ENCODE measurements around the gene MRPL43. TPM values are rescaled to one million over a fixed set of nuclear protein-coding genes. Genes with fewer than 3 reads are reported as not detected.

The MRPL43 gene
- total RNA-seq, 4 donors from 2014 or later: 32.5 to 104 (median 77.1) TPM

DNA sequence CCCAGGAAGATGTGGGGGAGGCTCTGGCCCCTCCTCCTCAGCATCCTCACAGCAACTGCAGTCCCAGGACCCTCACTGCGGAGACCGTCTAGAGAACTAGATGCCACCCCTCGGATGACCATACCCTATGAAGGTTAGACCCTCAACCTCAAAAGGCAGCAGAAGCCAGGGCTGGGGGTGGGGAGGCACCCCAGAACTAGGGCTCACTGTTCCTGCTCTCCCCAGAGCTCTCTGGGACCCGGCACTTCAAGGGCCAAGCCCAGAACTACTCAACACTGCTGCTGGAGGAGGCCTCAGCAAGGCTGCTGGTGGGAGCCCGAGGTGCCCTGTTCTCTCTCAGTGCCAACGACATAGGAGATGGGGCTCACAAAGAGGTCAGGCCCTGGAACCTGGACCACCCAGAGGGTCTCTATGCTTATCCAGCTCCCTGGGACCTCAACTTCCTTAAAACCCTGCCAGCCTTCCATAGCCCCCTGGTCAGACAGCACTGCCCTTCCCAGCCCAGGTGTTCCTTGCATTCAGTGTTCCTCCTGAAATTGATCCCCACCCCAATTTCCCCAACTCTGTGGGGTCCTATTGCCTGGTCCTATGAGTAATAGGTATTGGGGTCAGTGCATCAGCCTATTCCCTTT, 14.3 kb downstream of the MRPL43 start:
- Histone ChIP-seq H3K4me3 (no peak overlapping the region), H3K27me3 (no peaks in the 10 kb centered on the region), H3K27ac (peak overlapping the region in 1 of 4 donors; percentile 10), H3K4me1 (peaks cover 8 to 35% (median 20%) of the 10 kb centered on the region in 4 donors), H3K36me3 (no peaks in the 10 kb centered on the region), H3K9me3 (no peaks in the 10 kb centered on the region)
- TF ChIP-seq EP300 (IDR thresholded peaks at IDR 0.05; ENCODE audit: low read depth): no peak
- in situ Hi-C loops (cut with MboI; ENCODE audit: low pct_ligation_motif_present in 1 of 4, low pct_unique_long_range_greater_than_20kb in 1 of 4, low sequenced_read_pairs in 3 of 4) (no loop called here), intact Hi-C loops (cut with DNase I; ENCODE audit: low total_unique reads) (no loop called here)
- DNase-seq: no peak
- 91% methylated on average over 6 of the region's 6 CpGs; no CpG with 5 or more reads in 1 of the 2 donors for WGBS, 2 donors (ENCODE audit: low coverage in 1 of 2)

- TF ChIP-seq EP300 (IDR thresholded peaks at IDR 0.05; ENCODE audit: low read depth) (no peak), POLR2A (IDR thresholded peaks at IDR 0.05) (no peak), POLR2AphosphoS5 (IDR thresholded peaks at IDR 0.05) (no peak)
- TF ChIP-seq, protein P1, sequence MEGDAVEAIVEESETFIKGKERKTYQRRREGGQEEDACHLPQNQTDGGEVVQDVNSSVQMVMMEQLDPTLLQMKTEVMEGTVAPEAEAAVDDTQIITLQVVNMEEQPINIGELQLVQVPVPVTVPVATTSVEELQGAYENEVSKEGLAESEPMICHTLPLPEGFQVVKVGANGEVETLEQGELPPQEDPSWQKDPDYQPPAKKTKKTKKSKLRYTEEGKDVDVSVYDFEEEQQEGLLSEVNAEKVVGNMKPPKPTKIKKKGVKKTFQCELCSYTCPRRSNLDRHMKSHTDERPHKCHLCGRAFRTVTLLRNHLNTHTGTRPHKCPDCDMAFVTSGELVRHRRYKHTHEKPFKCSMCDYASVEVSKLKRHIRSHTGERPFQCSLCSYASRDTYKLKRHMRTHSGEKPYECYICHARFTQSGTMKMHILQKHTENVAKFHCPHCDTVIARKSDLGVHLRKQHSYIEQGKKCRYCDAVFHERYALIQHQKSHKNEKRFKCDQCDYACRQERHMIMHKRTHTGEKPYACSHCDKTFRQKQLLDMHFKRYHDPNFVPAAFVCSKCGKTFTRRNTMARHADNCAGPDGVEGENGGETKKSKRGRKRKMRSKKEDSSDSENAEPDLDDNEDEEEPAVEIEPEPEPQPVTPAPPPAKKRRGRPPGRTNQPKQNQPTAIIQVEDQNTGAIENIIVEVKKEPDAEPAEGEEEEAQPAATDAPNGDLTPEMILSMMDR (IDR thresholded peaks at IDR 0.05): no peak
- no peaks in the 10 kb centered on the region for H3K36me3 ChIP-seq
- peak overlapping the region; percentile 81 to 91 (median 90) for H3K27ac ChIP-seq
- in situ Hi-C loops (cut with MboI; ENCODE audit: low pct_ligation_motif_present in 1 of 4, low pct_unique_long_range_greater_than_20kb in 1 of 4, low sequenced_read_pairs in 3 of 4) (no loop called here), intact Hi-C loops (cut with DNase I; ENCODE audit: low total_unique reads) (no loop called here)
- WGBS, 2 donors (ENCODE audit: low coverage in 1 of 2): 70 to 84% methylated on average over 2 to 13 of the region's 13 CpGs
- H3K4me1 ChIP-seq: peaks cover 8 to 41% (median 21%) of the 10 kb centered on the region in 4 donors
- peak overlapping the region in 2 of 4 donors; percentile 9 to 87 for H3K4me3 ChIP-seq
- H3K9me3 ChIP-seq: no peaks in the 10 kb centered on the region
- no peaks in the 10 kb centered on the region for H3K27me3 ChIP-seq
- no peak for DNase-seq
Observed at GRCh38 chr10:100972115-100972903, 15.0 kb downstream of the MRPL43 start.

DNA sequence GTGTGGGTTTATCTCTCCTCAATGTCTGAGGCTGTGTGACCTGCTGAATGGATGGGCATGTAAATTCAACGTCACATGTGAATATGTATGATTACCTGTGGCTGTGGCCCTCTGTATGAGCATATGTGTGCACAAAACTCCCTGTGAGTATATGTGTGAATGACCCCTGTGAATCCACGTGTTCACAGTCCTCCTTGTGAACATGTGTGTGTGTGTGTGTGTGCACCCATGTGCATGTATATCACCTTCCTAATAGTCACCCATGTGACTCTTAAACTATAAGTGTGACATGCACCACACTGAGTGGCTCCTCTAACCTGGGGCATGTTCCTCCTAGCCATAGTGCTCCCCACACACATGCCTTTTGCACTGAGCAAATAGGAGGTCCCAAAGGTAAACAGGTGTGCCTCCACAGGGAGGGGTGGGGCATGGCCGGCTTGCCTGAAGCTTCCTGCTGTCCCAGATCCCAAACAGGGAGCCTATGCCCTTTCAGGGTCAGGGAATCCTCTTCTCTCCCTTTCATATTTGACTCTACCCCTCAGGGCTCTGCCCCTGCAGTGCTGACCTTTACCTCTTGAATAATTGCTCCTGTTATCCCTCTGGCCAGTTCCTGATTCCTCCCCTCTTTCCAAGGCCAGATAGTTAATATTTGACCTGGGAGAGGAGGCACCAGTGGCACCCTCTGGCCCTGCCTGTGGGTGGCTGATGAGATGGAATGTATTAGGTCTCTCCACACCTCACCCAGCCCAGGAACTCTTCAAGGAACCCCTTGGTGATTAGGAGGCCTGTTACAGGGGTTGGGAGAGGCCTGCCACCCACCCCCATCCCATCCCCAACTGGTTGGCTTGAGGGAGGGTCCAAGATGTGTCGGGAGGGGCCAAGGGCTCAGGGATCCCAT, 16.1 kb downstream of the MRPL43 start:
- Histone ChIP-seq H3K27ac (peak overlapping the region; percentile 81 to 91 (median 90)), H3K4me1 (peaks cover 8 to 47% (median 22%) of the 10 kb centered on the region in 4 donors), H3K9me3 (no peaks in the 10 kb centered on the region), H3K4me3 (peak overlapping the region in 2 of 4 donors; percentile 75 to 87), H3K36me3 (no peaks in the 10 kb centered on the region), H3K27me3 (no peaks in the 10 kb centered on the region)
- intact Hi-C loops (cut with DNase I; ENCODE audit: low total_unique reads): no loop called here
- in situ Hi-C loops (cut with MboI; ENCODE audit: low pct_ligation_motif_present in 1 of 4, low pct_unique_long_range_greater_than_20kb in 1 of 4, low sequenced_read_pairs in 3 of 4): no loop called here
- 36 to 80% methylated on average over 1 to 4 of the region's 4 CpGs for WGBS, 2 donors (ENCODE audit: low coverage in 1 of 2)
- DNase-seq: peak; percentile 81
- TF ChIP-seq EP300 (IDR thresholded peaks at IDR 0.05; ENCODE audit: low read depth) (no peak), POLR2A (IDR thresholded peaks at IDR 0.05) (peak; percentile 37), POLR2AphosphoS5 (IDR thresholded peaks at IDR 0.05) (peak; percentile 20 to 60 (median 41))
- TF ChIP-seq, protein P1 (IDR thresholded peaks at IDR 0.05): peak in 2 of 5 experiments; percentile 13 to 18

- Histone ChIP-seq H3K36me3 (no peaks in the 10 kb centered on the region), H3K9me3 (no peaks in the 10 kb centered on the region), H3K4me1 (peaks cover 8 to 47% (median 23%) of the 10 kb centered on the region in 4 donors), H3K27ac (peak overlapping the region; percentile 81 to 91 (median 90)), H3K27me3 (no peaks in the 10 kb centered on the region), H3K4me3 (peak overlapping the region; percentile 66 to 88 (median 81))
- DNase-seq: peak; percentile 87
- in situ Hi-C loops (cut with MboI; ENCODE audit: low pct_ligation_motif_present in 1 of 4, low pct_unique_long_range_greater_than_20kb in 1 of 4, low sequenced_read_pairs in 3 of 4) (no loop called here), intact Hi-C loops (cut with DNase I; ENCODE audit: low total_unique reads) (no loop called here)
- WGBS, 2 donors (ENCODE audit: low coverage in 1 of 2): 10 to 36% methylated on average over 2 to 13 of the region's 13 CpGs
- TF ChIP-seq, protein P1 (IDR thresholded peaks at IDR 0.05): no peak
- TF ChIP-seq POLR2AphosphoS5 (IDR thresholded peaks at IDR 0.05): peak in 1 of 3 donors; percentile 57
Observed at GRCh38 chr10:100970076-100970913, 17.0 kb downstream of the MRPL43 start.
